HG03135 (cell line): ENCODE results near the gene KCNAB3.

Source experiments
- ATAC-seq: cut with Tn5 transposase; IDR thresholded peaks from one replicate; pipeline ENCODE4 v1.9.1; 2021; ENCODE audit warnings: mild to moderate bottlenecking, moderate library complexity; ENCODE audit not compliant: unreplicated experiment

KCNAB3 gene

GRCh38 chr17:7881276-7882054, 48.2 kb downstream of the KCNAB3 start:
- no peak for ATAC-seq

GRCh38 chr17:7880076-7880868, 49.4 kb downstream of the KCNAB3 start:
- ATAC-seq = no peak

- no peak for ATAC-seq
Observed at GRCh38 chr17:7878234-7878633, 51.4 kb downstream of the KCNAB3 start.

- ATAC-seq = no peak
Observed at GRCh38 chr17:7875804-7876370, 53.8 kb downstream of the KCNAB3 start.

GRCh38 chr17:7873051-7873450, 56.6 kb downstream of the KCNAB3 start:
- no peak for ATAC-seq
